GM21717 (cell line): ENCODE data around the gene ZNF836.

ENCODE experiments used
- ATAC-seq: cut with Tn5 transposase; IDR thresholded peaks from one replicate; pipeline ENCODE4 v1.9.1; 2021; ENCODE audit warnings: mild to moderate bottlenecking, moderate library complexity; ENCODE audit not compliant: unreplicated experiment

Gene ZNF836

DNA sequence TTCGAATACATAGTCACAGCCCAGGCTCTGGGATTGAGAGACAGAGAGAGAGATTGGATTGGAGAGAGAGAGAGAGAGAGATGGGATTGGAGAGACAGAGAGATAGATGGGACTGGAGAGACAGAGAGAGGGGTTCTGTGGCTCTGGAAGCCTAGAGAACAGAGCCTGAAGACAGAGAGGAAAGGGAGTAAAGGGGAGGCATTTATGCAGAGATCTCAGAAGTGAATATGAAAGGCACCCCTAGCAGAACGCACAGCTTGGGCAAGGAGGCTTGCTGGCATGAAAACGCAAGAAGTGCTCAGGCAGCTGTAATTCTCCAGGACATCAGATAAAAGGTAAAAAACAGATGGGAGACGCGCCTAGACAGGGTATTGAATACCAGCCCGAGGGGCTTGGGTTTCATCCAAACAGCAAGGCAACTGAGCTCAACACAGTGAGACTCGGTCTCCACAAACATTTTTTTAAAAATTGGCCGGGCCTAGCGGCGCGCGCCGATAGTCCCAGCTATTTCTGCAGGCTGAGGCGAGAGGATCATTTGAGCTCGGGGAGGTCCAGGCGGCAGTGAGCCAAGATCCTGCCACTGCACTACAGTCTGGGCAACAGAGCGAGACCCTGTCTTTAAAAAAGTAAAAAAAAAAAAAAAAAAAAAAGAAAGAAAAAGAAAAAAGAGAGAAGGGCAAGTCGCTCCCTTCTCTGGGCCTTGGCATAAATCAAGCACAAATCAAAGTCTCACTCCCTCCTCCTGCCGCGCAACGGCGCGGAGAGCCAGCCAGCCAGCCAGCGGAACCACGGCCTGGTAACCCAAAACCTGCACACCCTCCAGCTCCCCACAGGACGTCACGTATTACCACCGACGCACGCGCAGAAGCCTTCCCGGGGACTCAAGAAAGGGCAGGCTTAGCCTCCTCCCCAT is 17.7 kb upstream of the ZNF836 start:
- peak; percentile 5 for ATAC-seq

- ATAC-seq: no peak
Observed at GRCh38 chr19:52187407-52187806, 16.0 kb upstream of the ZNF836 start.

GRCh38 chr19:52176574-52176973 is 5.2 kb upstream of the ZNF836 start:
- ATAC-seq: no peak

DNA sequence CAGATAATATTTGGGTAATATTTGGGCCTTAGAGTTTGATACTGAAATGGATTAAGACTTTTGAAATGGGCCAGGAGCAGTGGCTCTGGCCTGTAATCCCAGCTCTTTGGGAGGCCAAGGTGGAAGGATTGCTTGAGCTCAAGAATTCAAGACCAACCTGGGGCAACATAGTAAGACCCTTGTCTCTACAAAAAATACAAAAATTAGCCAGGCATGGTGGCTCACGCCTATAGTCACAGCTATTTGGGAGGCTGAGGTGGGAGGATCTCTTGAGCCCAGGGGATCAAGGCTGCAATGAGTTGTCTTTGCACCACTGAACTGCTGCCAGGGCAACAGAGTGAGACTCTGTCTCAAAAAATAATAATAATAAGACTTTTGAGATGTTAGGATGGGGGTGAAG is 926 bp upstream of the ZNF836 start:
- ATAC-seq: no peak

DNA sequence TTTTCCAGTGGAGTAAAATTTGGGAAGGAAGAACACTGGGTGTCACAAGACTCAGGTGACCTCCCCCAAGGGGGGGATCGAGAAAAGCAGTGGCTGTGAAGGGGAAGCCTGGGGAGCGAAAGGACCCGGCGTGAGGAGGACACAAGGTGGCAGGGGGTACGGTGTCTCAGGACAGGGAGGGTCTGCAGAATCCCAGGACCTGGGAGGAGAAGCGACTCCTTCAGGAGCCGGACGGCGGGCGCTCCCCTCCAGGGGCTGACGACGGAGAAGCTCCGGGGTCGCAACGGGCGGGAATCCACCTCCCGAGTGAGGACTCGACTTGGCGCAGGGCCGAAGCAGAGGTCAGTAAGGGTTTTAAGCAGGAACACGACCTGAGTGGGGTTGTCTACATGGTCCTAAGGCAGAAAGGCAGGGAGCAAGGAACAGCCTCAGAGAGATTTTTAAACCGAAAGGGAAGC is 529 bp downstream of the ZNF836 start:
- ATAC-seq: no peak

- ATAC-seq: no peak
Observed at GRCh38 chr19:52170304-52170703, 1.1 kb downstream of the ZNF836 start.

GRCh38 chr19:52155596-52156359 is 15.6 kb downstream of the ZNF836 start:
- ATAC-seq: no peak

DNA sequence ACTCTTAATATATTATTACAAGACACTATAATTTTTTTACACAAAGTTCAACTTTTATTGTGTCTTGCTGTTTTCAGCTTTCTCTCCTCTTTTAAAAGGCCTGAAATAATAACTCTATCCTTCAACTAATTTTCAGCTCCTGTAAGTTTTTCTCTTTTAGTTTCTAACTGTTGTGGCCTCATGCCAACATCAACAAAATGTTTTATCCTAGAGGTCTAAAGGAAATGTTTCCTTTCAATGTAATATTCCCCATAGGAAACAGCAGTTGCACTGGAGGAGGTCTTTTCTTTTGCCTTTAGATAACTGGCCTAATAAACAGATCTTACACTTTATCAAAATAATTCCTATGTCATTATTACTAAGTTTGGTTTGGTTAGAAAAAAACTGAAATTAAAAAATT is 23.2 kb downstream of the ZNF836 start:
- no peak for ATAC-seq

- ATAC-seq: no peak
Observed at GRCh38 chr19:52142001-52142595, 29.3 kb downstream of the ZNF836 start.

DNA sequence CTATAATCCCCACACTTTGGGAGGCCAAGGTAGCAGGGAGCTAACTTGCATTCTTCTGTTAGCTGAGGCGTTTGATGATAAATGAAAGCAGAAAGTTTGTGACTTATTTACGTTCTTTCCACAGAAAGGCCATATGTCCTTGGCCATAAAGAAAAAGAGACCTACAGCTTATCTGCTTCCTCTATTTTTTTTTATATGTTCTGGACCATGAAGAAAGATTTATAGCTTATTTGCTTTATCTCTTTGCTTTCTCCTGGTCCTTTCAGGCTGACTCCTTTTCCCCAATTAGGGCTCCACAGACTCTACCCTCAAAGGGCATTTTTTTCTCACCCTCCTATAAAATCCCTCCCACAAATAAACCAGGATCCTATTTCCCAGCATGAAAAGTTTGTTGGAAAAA is 30.2 kb downstream of the ZNF836 start:
- ATAC-seq: no peak

DNA sequence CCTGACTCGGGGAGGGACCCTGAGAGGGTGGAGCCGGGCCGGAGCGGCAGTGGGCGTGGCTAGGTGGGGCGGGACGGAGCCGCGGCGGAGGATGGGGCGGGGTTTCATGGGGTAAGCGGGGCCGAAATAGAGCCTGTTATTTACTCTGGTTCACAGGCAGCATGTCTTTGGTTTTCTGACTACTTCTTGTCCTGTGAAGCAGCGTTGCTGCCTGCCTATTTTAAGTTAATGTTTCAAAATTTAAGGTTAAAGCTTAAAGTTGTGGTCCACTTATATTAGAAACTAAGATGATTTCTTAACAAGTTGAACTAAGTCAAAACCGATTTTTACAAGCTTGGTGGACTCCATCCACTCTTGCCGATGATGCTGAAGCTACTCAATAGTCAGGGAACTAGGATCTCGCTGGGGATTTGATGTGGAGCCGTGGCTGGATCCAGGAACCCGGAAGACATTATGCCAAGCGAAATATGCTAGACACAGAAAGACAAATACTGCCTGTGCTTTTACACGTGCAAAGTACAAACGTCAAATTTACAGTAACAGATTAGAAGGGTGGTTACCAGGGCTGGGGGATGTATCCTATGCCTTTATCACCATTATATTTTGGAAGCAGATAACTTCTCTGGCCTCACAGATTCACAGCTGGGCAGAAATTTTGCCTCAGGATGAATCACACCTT is 31.2 kb downstream of the ZNF836 start:
- peak; percentile 85 for ATAC-seq

DNA sequence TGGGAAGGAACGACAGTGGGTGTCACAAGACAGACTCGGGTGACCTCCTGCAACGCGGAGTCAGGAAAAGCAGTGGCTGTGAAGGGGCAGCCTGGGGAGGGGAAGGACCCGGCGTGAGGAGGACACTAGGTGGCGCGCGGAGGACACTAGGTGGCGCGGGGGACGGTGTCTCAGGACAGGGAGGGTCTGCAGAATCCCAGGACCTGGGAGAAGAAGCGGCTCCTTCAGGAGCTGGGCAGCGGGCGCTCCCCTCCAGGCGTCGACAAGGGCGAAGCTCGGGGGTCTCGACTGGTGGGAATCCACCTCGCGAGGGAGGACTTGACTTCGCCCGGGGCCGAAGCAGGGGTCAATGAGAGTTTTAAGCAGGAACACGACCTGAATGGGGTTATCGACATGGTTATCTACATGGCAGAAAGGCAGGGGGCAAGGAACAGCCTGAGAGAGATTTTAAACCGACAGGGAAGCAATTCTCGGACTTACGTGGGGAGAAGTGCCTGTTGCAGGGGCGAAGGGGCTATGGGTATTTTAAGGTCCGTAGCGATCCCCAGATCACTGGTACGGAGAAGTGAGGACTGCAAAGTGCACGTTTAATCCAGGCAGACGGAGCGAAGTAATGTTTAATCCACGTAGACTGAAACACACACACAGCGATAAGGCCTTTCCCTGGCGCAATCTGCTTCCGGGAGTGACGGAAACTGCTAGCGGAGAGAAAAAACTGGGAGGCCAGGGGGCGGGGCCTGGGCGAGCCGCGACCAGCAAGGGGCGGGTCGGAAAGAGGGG is 32.0 kb downstream of the ZNF836 start, which contains the start of gene ZNF616:
TSS of gene ZNF616 (minus strand) at position 687 of the 780 bp plus-strand sequence. CDS start 9,426 bp downstream, outside the sequence.
- ATAC-seq: peak; percentile 60

- ATAC-seq: no peak
Observed at GRCh38 chr19:52138983-52139251, 32.5 kb downstream of the ZNF836 start.

DNA sequence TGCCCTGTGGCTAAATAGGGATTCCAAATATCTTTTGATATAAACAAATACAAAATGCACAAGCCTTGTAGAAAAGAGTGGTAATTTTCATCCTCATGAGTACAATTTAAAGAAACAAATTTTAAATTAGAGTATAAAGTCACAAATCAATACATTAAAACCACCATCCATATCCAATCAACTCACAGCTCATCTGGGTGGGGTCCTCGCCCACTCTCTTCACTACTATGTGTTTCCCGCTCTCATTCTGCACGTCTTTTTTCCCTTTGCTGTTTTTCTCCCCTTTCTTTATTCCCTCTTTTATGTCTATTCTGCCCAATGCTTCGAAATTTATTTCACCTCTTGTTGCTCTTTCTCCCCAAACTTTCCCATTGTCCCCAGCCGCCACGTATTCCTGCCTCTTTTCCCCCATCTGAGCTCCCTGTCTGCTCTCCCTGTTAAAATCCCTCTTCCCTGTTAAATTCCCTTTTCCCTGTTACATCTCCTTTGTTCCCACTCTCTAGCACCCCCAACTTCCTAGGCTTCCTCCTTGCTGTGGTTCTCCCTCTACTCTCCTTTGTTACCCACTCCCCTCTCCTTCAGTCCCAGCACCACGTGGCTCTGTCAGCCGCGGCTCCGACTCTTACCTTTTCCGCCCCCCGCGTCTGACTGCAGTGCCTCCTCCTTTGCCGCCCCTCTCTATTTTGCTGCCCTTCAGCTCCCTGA is 33.0 kb downstream of the ZNF836 start:
- ATAC-seq: no peak

DNA sequence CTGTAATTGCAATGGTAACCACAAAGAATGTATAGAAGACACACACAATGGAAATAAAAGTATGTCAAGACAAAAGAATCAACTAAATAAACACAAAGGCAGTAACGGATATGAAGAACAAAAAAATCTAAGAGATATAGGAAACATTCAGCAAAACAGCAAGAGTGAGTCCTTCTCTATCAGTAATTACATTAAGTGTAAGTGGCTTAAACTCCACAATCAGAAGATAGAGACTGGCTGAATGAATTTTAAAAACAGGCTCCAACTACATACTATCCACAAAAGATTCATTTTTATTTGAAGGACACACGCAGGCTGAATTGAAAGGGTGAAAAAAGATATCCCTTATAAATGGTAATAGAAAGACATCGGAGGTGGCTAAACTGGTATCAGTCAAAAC is 51.1 kb downstream of the ZNF836 start:
- ATAC-seq: no peak

DNA sequence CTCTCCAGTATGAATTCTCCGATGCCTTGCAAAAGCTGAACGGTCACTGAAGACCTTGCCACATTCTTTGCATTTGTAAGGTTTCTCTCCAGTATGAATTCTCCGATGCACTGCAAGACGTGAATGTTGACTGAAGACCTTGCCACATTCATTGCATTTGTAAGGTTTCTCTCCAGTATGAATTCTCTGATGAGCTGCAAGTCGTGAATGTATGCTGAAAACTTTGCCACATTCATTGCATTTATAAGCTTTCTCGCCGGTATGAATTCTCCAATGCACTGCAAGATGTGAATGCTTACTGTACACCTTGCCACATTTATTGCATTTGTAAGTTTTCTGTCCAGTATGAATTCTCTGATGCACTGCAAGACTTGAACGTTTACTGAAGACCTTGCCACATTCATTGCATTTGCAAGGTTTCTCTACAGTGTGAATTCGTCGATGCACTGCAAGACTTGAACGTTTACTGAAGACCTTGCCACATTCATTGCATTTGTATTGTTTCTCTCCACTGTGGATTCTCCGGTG is 55.8 kb downstream of the ZNF836 start:
- ATAC-seq: no peak

DNA sequence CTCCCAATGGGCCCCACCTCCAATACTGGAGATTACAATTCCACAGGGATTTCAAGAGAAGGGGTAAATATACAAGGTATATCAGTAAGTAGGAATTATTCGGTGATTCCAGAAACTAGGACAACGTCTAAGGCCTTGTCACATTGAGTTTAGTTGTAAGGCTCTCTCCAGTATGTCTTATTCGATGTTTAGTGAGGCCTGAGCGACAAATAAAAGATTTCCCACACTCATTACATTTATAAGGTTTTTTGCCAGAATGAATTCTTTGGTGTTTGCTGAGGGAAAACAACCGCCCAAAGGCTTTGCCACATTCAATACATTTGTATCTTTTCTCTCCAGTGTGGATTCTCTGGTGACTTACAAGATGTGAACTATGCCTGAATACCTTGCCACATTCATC is 56.7 kb downstream of the ZNF836 start:
- no peak for ATAC-seq

GRCh38 chr19:52112624-52113023 is 58.8 kb downstream of the ZNF836 start:
- ATAC-seq: no peak

- no peak for ATAC-seq
Observed at GRCh38 chr19:52110780-52111179, 60.6 kb downstream of the ZNF836 start.
